Measurements from ENCODE around the gene KRT72.

GRCh38 chr12:52611080-52611468 lies 9.8 kb upstream of the KRT72 start:
- TF ChIP-seq EZH2 (IDR thresholded peaks at IDR 0.05; ENCODE audit: borderline replicate concordance, low read length) = no peak
- TF ChIP-seq CTCF (IDR thresholded peaks at IDR 0.05; ENCODE audit: low read length) = no peak
